GM18868 (cell line): ENCODE data around the gene SPTBN1.

ENCODE experiments used
- ATAC-seq: cut with Tn5 transposase; IDR thresholded peaks from one replicate; pipeline ENCODE4 v1.9.1; 2021; ENCODE audit warnings: mild to moderate bottlenecking, moderate library complexity; ENCODE audit not compliant: unreplicated experiment

SPTBN1 gene

DNA sequence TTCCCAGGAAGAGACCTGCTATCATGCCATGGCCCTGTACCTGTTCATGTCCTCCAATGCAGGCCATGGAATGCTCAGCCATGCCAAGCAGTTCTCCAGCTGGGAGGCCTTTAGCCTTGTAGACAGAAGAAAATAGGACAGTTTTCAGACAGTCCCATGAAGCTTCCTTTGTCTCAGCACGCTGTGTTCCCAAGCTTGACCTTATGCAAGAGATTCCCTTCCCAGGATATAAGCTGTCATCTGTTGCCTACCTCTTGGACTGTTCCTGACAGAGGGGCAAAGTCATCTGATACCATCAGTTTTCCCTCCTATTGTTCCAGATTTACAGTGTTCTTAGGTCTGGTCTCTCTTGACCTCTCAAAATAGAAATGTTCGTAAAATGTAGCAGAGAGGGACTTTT is 170.8 kb downstream of the SPTBN1 start:
- no peak for ATAC-seq

DNA sequence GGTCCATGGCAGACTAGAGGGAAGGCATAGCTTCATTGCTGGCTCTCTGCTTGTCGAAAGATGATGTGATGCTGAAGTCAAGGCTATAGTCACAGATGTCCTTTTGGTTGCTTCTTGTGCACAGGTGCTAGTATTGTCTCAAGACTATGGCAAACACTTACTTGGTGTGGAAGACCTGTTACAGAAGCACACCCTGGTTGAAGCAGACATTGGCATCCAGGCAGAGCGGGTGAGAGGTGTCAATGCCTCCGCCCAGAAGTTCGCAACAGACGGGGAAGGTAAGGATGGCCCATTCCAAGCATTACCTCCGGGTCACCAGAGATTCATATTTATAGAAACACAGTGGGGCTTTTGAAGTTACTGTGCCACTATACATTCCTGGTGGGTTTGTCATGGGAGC is 171.8 kb downstream of the SPTBN1 start:
- no peak for ATAC-seq

DNA sequence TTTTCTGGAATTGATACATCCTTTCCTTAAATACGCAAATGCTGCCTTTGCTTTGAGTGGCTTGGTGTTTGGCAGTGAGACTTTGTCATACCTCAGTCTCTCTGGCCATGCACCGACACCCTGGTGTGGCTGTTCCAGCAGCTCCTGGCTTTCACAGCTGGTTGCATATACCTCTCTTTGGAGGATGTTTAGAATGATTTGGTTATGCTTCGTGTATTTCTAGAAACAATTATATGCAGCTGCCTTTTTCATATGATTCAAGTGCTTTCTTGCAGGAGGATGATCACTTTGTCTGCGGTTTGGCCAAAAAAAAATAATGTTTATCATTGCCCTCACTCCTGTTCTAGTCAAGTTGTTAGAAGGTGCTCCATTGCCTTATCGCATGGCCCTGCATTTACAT is 172.3 kb downstream of the SPTBN1 start:
- no peak for ATAC-seq

DNA sequence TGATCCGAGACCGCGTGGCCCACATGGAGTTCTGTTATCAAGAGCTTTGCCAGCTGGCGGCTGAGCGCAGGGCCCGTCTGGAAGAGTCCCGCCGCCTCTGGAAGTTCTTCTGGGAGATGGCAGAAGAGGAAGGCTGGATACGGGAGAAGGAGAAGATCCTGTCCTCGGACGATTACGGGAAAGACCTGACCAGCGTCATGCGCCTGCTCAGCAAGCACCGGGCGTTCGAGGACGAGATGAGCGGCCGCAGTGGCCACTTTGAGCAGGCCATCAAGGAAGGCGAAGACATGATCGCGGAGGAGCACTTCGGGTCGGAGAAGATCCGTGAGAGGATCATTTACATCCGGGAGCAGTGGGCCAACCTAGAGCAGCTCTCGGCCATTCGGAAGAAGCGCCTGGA is 172.8 kb downstream of the SPTBN1 start:
- no peak for ATAC-seq

- ATAC-seq = no peak
These were observed 173.3 kb downstream of the SPTBN1 start for GRCh38 chr2:54629390-54629789.

GRCh38 chr2:54629914-54630857 is 174.1 kb downstream of the SPTBN1 start:
- ATAC-seq = no peak

- ATAC-seq = no peak
These were observed 174.9 kb downstream of the SPTBN1 start for GRCh38 chr2:54630858-54631497.

GRCh38 chr2:54631755-54632154 is 175.6 kb downstream of the SPTBN1 start:
- no peak for ATAC-seq

- ATAC-seq = no peak
These were observed 176.9 kb downstream of the SPTBN1 start for GRCh38 chr2:54632733-54633692.

DNA sequence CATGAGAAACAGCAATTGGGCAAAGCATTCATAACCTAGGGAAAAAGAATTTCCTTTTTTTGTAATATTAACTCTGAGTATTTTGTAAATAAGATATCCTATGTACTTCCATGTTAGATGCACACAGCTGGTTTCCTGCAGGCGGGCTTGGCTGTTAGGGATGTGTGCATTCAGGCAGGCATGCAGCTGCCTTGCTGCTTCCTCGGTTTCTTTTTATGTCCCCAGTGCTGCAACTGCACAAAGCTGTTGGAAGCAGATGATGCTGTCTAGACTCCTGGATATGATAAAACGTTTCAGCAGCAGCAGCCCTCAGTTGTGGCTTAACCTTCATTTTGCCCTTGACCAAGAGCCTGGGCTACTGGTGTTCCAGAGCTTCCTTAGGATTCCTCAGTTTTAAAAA is 177.9 kb downstream of the SPTBN1 start:
- no peak for ATAC-seq

DNA sequence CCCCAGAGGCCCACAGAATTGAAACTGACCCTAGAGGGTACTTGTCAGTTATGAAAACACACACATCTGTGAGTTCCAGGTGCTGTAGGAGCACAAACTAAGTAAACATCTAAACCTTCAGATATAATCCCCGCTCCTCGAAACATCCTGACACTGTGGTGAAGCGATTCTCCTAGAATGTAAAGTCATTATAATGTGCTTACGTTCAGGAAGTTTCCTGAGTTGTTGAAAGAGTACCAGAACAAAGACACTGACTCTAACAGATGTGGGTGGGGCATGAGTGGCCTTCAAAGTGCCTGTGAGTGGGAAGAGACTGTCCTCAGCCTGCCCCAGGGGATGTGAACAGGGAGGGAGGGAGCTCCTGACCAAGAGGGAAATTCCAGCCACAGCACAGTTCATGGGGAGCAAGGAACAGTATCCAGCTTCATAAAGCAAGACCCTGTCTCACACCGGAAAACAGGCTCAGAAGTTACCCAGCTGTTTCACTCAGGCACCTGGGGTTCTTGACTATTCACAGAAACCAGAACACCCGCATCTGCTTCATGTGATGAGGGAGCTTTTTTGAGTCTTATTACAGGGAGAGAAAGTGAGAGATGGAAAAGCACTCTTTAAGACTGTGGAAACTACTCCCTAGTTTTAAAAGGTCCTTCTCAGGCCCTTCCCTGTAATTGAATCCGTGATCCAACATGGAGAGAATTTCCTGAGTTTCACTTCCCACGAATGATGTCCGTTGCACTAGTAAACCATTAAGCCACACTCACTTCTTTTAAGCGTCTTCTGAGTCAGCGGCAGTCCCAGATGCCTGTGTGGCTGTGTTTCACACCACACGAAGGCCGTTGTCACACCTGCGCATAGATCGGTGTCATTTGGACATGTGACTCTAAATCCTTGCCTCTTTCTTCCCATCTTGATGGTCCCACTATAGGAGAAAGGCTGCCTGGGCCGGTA is 178.7 kb downstream of the SPTBN1 start:
- peak; percentile 70 for ATAC-seq

- no peak for ATAC-seq
These were observed 179.5 kb downstream of the SPTBN1 start for GRCh38 chr2:54635554-54636152.

DNA sequence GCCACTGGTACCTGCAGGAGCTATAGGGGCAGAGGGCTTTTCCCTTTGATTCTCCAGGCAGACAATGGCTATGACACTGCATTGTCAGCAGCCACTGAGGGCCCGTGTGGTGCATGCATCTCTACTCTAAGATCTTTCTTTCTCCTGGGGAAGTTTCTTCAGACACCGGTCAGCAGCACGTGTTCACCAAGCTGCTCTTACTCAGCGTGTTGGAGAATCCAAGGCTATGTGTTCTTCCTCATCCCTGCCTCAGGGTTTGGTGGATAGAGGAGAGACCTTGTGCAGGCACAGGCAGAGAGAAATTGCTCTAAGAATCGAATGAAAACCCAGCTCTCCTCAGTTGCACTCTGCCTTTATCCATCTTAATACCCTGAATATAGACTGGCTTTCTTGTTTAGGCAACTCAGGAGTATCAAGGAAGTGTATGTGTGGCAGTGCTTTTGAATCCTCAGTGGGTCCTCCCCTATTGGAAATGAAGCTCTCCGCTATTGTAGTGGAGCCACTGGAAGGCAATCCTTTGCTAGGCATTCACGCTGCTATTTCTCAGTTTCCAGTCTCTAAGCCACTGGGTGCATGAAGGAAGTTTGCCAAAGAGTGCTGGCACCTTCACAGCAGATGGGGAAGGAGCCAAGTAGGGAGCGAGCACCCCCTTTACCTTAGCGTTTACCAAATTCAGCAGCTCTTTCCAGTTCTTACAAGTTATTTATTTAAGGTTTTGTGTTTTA is 180.4 kb downstream of the SPTBN1 start:
- ATAC-seq = no peak

- ATAC-seq = peak; percentile 47
These were observed 182.0 kb downstream of the SPTBN1 start for GRCh38 chr2:54638103-54638502.

- ATAC-seq = no peak
These were observed 182.7 kb downstream of the SPTBN1 start for GRCh38 chr2:54638774-54639187.

GRCh38 chr2:54639609-54640008 is 183.5 kb downstream of the SPTBN1 start:
- no peak for ATAC-seq

DNA sequence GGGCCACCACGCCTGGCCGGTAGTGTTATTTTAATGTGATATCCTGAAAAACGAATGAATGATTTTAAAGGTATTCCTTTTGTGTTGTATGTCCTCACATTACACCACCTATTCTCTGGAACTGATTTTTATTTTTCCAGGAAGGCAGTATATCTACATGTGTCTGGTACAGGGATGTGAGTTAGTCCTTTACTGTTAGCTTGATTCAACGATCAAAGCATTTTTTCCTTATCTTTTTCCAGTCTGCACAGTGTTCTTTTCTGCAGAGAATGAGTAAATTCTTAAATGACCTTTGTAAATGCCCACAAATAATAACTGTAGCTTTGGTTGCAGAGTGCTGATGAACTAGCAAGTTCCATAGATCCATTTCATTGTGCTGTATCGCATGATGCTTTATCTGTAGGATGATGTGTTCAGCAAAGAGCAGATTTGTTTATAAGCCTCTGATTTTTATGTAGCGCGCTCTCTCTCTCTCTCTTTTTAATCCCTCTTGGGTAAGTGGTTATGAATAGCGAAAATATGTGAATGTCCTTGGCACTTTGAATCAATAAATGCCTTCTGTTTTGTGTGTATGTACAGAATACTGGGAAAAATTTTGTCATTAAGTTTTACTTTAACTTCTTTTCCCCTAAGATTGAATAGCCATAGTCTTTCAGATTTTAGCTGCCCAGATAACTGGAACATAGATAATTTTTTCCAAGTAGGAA is 184.9 kb downstream of the SPTBN1 start:
- no peak for ATAC-seq

DNA sequence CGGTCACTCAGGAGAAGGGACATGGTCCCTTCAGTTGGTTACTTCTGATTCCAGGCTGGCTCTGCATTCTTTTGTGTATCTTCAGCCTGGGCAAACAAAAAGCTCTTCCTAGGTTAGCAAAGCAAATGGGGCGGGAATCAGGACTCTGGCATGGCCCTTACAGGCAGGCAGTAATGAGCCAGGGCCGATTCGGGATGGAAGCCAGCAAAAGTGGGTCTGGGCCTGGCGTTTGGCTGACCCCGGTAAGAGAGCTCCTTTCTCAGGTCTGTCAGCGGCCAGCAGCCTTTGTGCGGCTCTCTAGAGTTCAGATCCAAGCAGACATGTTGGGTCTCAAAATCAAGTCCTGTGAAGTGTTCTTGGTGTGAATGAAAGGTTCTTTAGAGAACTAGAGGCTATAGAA is 185.9 kb downstream of the SPTBN1 start:
- ATAC-seq = no peak
